Measurements from ENCODE around the gene LCN9. TPM values are rescaled to one million over a fixed set of nuclear protein-coding genes. Genes with fewer than 3 reads are reported as not detected.
"Not testable (repeated sequence)": the region's sequence is repeated elsewhere in the genome, so short reads cannot be mapped to it uniquely, and the experiment has no call there.

Gene LCN9
- total RNA-seq, 8 experiments from 2014 or later, result 0.78 to 1.7 (median 0.81) TPM; not detected in 5

- 0 to 83% (median 67%) methylated on average over 1 to 7 of the region's 11 CpGs; no CpG with 5 or more reads in 3 of the 10 experiments for WGBS, 10 experiments
- ATAC-seq (replicated peaks in 6 of 8), result no peak
- Histone ChIP-seq H3K4me1 (replicated peaks in 1 of 2) (no peaks in the 10 kb centered on the region), H3K27ac (no peak overlapping the region), H3K4me3 (no peak overlapping the region)
- in situ Hi-C loops (cut with MboI; ENCODE audit: low pct_unique_long_range_greater_than_20kb in 2 of 9, low sequenced_read_pairs in 9 of 9, unreplicated experiment in 9 of 9), result loop anchor here in 1 of 9 experiments (25.0 kb wide), 1 partner anchor 315 kb away; no protein-coding TSS in a partner anchor
Measured at GRCh38 chr9:135622415-135623020, 40.6 kb upstream of the LCN9 start.

DNA sequence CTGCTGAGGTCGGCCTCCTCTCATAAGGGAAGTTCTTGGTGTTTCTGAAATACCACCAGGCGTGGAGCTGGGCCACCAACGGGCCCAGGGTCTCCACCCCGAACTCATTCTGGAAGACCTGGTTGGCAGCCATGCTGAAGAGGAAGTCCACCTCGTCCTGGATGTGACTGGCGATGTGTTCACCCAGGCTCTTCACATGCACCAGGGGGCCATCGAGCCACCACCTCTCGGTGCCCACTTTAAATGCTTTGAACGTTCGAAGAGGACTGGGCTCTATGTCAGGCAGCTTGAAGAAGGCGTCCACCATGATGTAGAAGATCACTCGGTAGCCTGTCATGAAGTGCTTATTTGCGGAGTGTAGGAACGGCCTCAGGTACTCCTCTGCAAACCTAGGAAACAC is 38.8 kb upstream of the LCN9 start:
- in situ Hi-C loops (cut with MboI; ENCODE audit: low pct_unique_long_range_greater_than_20kb in 2 of 9, low sequenced_read_pairs in 9 of 9, unreplicated experiment in 9 of 9), result loop anchor here in 1 of 9 experiments (25.0 kb wide), 1 partner anchor 313 kb away; no protein-coding TSS in a partner anchor
- H3K4me3 ChIP-seq, result no peak overlapping the region
- no peak overlapping the region for H3K27ac ChIP-seq
- H3K4me1 ChIP-seq (replicated peaks in 1 of 2), result no peaks in the 10 kb centered on the region
- 33 to 80% (median 73%) methylated on average over 1 to 6 of the region's 14 CpGs; no CpG with 5 or more reads in 3 of the 10 experiments for WGBS, 10 experiments
- ATAC-seq (replicated peaks in 6 of 8), result no peak

DNA sequence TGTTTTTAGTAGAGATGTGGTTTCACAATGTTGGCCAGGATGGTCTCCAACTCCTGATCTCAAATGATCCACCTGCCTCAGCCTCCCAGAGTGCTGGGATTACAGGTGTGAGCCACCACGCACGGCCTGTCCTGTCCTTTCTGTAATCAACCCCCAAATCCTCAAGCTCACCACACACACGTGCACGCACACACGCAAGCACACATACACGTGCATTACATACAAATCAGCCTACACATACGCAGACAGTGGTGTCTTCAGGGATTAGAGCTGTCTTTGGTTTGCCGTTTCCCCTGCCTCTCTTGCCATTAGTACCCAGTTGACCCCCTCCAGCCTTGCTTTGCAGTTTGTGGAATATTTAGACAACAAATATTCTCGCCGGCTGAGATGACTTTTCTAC is 30.3 kb upstream of the LCN9 start:
- no peak overlapping the region for H3K27ac ChIP-seq
- 20 to 100% (median 82%) methylated on average over 1 to 10 of the region's 10 CpGs for WGBS, 10 experiments
- no peak for ATAC-seq (replicated peaks in 6 of 8)

DNA sequence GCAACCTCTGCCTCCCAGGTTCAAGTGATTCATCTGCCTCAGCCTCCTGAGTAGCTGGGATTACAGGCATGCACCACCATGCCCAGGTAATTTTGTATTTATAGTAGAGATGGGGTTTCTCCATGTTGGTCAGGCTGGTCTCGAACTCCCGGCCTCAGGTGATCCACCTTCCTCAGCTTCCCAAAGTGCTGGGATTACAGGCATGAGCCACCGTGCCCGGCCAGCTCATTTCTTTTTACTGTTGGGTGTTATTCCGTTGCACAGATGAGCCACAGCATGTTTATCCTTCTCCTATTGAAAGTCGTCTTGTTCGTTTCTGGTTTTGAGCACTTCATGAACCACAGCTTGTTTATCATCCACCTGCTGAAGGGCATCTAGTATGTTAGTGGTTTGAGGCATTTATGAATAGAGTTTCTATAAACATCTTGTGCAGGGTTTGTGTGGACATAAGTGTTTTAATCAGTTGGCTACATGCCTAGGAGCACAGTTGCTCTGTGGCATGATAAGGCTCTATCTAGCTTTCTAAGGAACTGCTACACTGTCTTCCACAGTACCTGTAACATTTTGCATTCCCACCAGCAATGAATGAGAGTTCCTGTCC is 26.1 kb upstream of the LCN9 start:
- ATAC-seq (replicated peaks in 6 of 8); H3K4me3 ChIP-seq; in situ Hi-C loops (cut with MboI; ENCODE audit: low pct_unique_long_range_greater_than_20kb in 2 of 9, low sequenced_read_pairs in 9 of 9, unreplicated experiment in 9 of 9); H3K27ac ChIP-seq; H3K4me1 ChIP-seq (replicated peaks in 1 of 2): not testable (repeated sequence)
- WGBS, 10 experiments, result 30 to 100% (median 85%) methylated on average over 1 to 7 of the region's 7 CpGs; no CpG with 5 or more reads in 5 of the 10 experiments

More for the DNA sequence above, 30.3 kb upstream of the LCN9 start:
- H3K4me1 ChIP-seq (replicated peaks in 1 of 2), result no peaks in the 10 kb centered on the region
- H3K4me3 ChIP-seq, result no peak overlapping the region
- in situ Hi-C loops (cut with MboI; ENCODE audit: low pct_unique_long_range_greater_than_20kb in 2 of 9, low sequenced_read_pairs in 9 of 9, unreplicated experiment in 9 of 9), result no loop called here

- Histone ChIP-seq H3K4me3 (no peak within 1 kb of the TSS), H3K4me1 (replicated peaks in 1 of 2) (no peaks in the 10 kb centered on the region), H3K27ac (no peak within 1 kb of the TSS)
- in situ Hi-C loops (cut with MboI; ENCODE audit: low pct_unique_long_range_greater_than_20kb in 2 of 9, low sequenced_read_pairs in 9 of 9, unreplicated experiment in 9 of 9), result no loop called here
- WGBS, 10 experiments, result 10 to 79% (median 64%) methylated on average over 1 to 9 of the region's 9 CpGs; no CpG with 5 or more reads in 1 of the 10 experiments
- ATAC-seq (replicated peaks in 6 of 8), result no peak
Measured at GRCh38 chr9:135639196-135639595, 23.9 kb upstream of the LCN9 start, which contains the start of gene GLT6D1. Gene GLT6D1 (minus strand): TSS chr9:135639540. CDS start chr9:135639187, 353 bp downstream.

- Histone ChIP-seq H3K27ac (no peak overlapping the region), H3K4me3 (no peak overlapping the region), H3K4me1 (replicated peaks in 1 of 2) (no peaks in the 10 kb centered on the region)
- no peak for ATAC-seq (replicated peaks in 6 of 8)
- in situ Hi-C loops (cut with MboI; ENCODE audit: low pct_unique_long_range_greater_than_20kb in 2 of 9, low sequenced_read_pairs in 9 of 9, unreplicated experiment in 9 of 9), result no loop called here
- WGBS, 10 experiments, result 17 to 97% (median 82%) methylated on average over 1 to 7 of the region's 7 CpGs
Measured at GRCh38 chr9:135641047-135641446, 22.1 kb upstream of the LCN9 start.

DNA sequence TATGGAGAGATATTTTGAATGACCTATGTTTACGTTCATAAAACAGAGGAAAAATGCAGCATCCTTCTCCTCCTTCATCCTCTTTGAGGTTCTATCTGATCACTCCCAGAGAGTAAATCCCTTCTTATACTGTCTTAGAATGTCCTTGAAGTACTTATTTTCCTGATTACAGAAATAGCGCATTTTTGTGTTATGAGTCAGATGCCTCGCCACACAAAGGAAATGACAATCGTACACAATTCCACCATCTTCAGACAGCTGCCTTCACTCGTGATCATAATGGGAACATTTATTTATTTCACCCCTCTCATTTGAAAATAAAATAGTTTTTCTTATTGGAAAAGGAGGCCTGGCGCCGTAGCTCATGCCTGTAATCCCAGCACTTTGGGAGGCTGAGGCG is 21.4 kb upstream of the LCN9 start:
- 28 to 92% (median 77%) methylated on average over 2 to 8 of the region's 8 CpGs; no CpG with 5 or more reads in 1 of the 10 experiments for WGBS, 10 experiments
- in situ Hi-C loops (cut with MboI; ENCODE audit: low pct_unique_long_range_greater_than_20kb in 2 of 9, low sequenced_read_pairs in 9 of 9, unreplicated experiment in 9 of 9), result no loop called here
- H3K4me3 ChIP-seq, result no peak overlapping the region

GRCh38 chr9:135644631-135645218 is 18.4 kb upstream of the LCN9 start:
- Histone ChIP-seq H3K4me1 (replicated peaks in 1 of 2) (no peaks in the 10 kb centered on the region), H3K4me3 (no peak overlapping the region), H3K27ac (peak overlapping the region in 1 of 2 donors; percentile 41)
- in situ Hi-C loops (cut with MboI; ENCODE audit: low pct_unique_long_range_greater_than_20kb in 2 of 9, low sequenced_read_pairs in 9 of 9, unreplicated experiment in 9 of 9), result no loop called here
- 0 to 100% (median 60%) methylated on average over 1 to 5 of the region's 5 CpGs for WGBS, 10 experiments
- peak in 1 of 8 experiments; percentile 17 for ATAC-seq (replicated peaks in 6 of 8)

More for the DNA sequence above, 21.4 kb upstream of the LCN9 start:
- Histone ChIP-seq H3K4me1 (replicated peaks in 1 of 2) (no peaks in the 10 kb centered on the region), H3K27ac (no peak overlapping the region)
- ATAC-seq (replicated peaks in 6 of 8), result no peak

- in situ Hi-C loops (cut with MboI; ENCODE audit: low pct_unique_long_range_greater_than_20kb in 2 of 9, low sequenced_read_pairs in 9 of 9, unreplicated experiment in 9 of 9), result no loop called here
- ATAC-seq (replicated peaks in 6 of 8), result peak in 3 of 8 experiments; percentile 28 to 66 (median 58)
- Histone ChIP-seq H3K4me1 (replicated peaks in 1 of 2) (no peaks in the 10 kb centered on the region), H3K27ac (no peak overlapping the region), H3K4me3 (no peak overlapping the region)
- WGBS, 10 experiments, result 6 to 100% (median 66%) methylated on average over 1 to 4 of the region's 4 CpGs; no CpG with 5 or more reads in 1 of the 10 experiments
Measured at GRCh38 chr9:135647884-135648283, 15.2 kb upstream of the LCN9 start.

GRCh38 chr9:135648494-135649410 is 14.4 kb upstream of the LCN9 start:
- no peaks in the 10 kb centered on the region for H3K4me1 ChIP-seq (replicated peaks in 1 of 2)
- ATAC-seq (replicated peaks in 6 of 8), result no peak
- WGBS, 10 experiments, result 20 to 80% (median 50%) methylated on average over 1 to 10 of the region's 10 CpGs
- H3K27ac ChIP-seq, result no peak overlapping the region
- in situ Hi-C loops (cut with MboI; ENCODE audit: low pct_unique_long_range_greater_than_20kb in 2 of 9, low sequenced_read_pairs in 9 of 9, unreplicated experiment in 9 of 9), result no loop called here
- no peak overlapping the region for H3K4me3 ChIP-seq

DNA sequence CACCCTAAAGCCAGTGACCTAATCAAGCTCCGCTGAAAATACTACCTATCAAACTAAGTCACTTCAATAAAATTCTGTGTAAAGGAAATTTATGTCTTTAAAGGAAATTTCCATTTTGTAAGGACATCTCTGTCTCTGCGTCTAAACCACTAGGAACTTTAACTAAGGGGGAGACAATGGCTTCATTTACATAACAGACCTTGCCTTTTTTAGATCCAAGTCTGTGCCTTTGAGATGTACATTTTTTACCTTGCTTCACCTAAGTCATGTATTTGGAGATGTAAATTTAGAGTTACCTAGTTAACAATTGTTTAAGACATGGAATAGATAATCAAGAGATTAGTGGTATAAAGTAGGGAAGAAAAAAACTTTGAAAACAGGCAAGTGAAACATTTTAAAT is 13.6 kb upstream of the LCN9 start:
- no peak for ATAC-seq (replicated peaks in 6 of 8)
- in situ Hi-C loops (cut with MboI; ENCODE audit: low pct_unique_long_range_greater_than_20kb in 2 of 9, low sequenced_read_pairs in 9 of 9, unreplicated experiment in 9 of 9), result no loop called here
- H3K27ac ChIP-seq, result no peak overlapping the region
- 28 to 100% (median 50%) methylated on average over 1 to 2 of the region's 2 CpGs; no CpG with 5 or more reads in 1 of the 10 experiments for WGBS, 10 experiments
- H3K4me1 ChIP-seq (replicated peaks in 1 of 2), result no peaks in the 10 kb centered on the region
- no peak overlapping the region for H3K4me3 ChIP-seq

DNA sequence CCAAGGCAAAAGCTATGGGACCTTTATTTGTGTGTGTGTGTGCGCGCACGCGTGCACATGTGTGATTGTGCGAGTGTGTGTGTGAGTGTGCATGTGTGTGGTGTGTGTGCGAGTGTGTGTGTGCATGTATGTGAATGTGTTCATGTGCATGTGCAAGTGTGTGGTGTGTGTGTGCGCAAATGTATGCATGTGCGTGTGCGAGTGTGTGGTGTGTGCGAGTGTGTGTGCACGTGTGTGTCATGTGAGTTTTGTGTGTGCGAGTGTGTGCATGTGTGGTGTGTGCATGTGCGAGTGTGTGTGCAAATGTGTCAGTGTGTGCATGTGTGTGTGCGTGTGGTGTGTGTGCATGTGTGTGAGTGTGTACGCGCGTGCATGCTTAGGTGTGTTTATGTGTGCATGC is 12.7 kb upstream of the LCN9 start:
- no peaks in the 10 kb centered on the region for H3K4me1 ChIP-seq (replicated peaks in 1 of 2)
- WGBS, 10 experiments, result 69 to 100% (median 86%) methylated on average over 1 to 15 of the region's 17 CpGs
- in situ Hi-C loops (cut with MboI; ENCODE audit: low pct_unique_long_range_greater_than_20kb in 2 of 9, low sequenced_read_pairs in 9 of 9, unreplicated experiment in 9 of 9), result no loop called here
- ATAC-seq (replicated peaks in 6 of 8), result no peak
- no peak overlapping the region for H3K27ac ChIP-seq
- H3K4me3 ChIP-seq, result no peak overlapping the region
